K562 (cell line): ENCODE results near the gene NCKIPSD. TPM values are rescaled to one million over a fixed set of nuclear protein-coding genes. Genes with fewer than 3 reads are reported as not detected.

Source experiments
- COPS2 ChIP-seq: fragments of 450-650 bp; conservative IDR thresholded peaks from 2 replicates; pipeline ENCODE4 v1.6.1; 2016; ENCODE audit warnings: mild to moderate bottlenecking, moderate library complexity
- LARP7 ChIP-seq: fragments of 450-650 bp; IDR thresholded peaks from 2 replicates; pipeline ENCODE4 v1.6.1; 2016
- MEF2D ChIP-seq: conservative IDR thresholded peaks from 2 replicates; pipeline ENCODE4 v1.6.1; 2016; ENCODE audit warnings: low read depth, missing genetic modification characterization, missing compliant biosample characterization
- MYC ChIP-seq, 2 experiments: fragments of 250-450 bp in 1 of 2; sonication (Bioruptor Pico) in 1 of 2; IDR thresholded peaks; 2 replicates each; pipeline versions ENCODE4 v1.5.1 to v1.6.1; 2012 to 2021; ENCODE audit warnings: low read depth in 2 of 2, borderline replicate concordance in 1 of 2, improper control_type of control experiment in 1 of 2, low read length in 1 of 2, mild to moderate bottlenecking in 1 of 2, moderate library complexity in 1 of 2
- SAP30 ChIP-seq: fragments of 200-600 bp; sonication (generic); IDR thresholded peaks from 2 replicates; pipeline ENCODE4 v1.6.1; 2012; ENCODE audit warnings: borderline replicate concordance, low read depth, mild to moderate bottlenecking, moderate library complexity, low read length, control low read depth, inconsistent platforms; ENCODE audit not compliant: insufficient read depth, poor library complexity, severe bottlenecking
- SP1 ChIP-seq: sonication (generic); formaldehyde crosslinking; IDR thresholded peaks from 2 replicates; pipeline ENCODE4 v1.8.1; 2022; ENCODE audit warnings: mild to moderate bottlenecking, missing genetic modification reagents
- SRF ChIP-seq, 2 experiments: fragments of 250-450, 450-650 bp in 1 of 2; sonication (Bioruptor Pico) in 1 of 2; sonication (generic) in 1 of 2; formaldehyde crosslinking; IDR thresholded peaks; 2 replicates each; pipeline versions ENCODE4 v1.5.0 to v1.5.1; 2020 to 2022; ENCODE audit warnings: mild to moderate bottlenecking in 1 of 2, missing genetic modification reagents in 1 of 2
- TGIF2 ChIP-seq: sonication (generic); formaldehyde crosslinking; IDR thresholded peaks from 2 replicates; pipeline ENCODE4 v1.8.1; 2022; ENCODE audit warnings: mild to moderate bottlenecking, missing genetic modification reagents, moderate library complexity
- TOE1 ChIP-seq, 2 experiments: fragments of 450-650 bp in 1 of 2; sonication (generic) in 1 of 2; formaldehyde crosslinking in 1 of 2; IDR thresholded peaks; 2 replicates each; pipeline versions ENCODE4 v1.7.1 to v1.8.0; 2016 to 2022; ENCODE audit warnings: borderline replicate concordance in 2 of 2, mild to moderate bottlenecking in 2 of 2, antibody characterized with exemption in 1 of 2, inconsistent platforms in 1 of 2, low read depth in 1 of 2, missing genetic modification reagents in 1 of 2, moderate library complexity in 1 of 2
- ZNF583 ChIP-seq: fragments of 250-450 bp; sonication (Bioruptor Pico); IDR thresholded peaks from 2 replicates; pipeline ENCODE4 v1.4.0; 2020
- polyA plus RNA-seq, 8 experiments: library from polyadenylated mRNA; depleted of rRNA in 4 of 8; stranded (reverse) in 5 of 8; unstranded in 3 of 8; fragments of >200 nt; fragmentation: Nextera tagmentation in 2 of 8; fragmentation: Illumina TruSeq in 1 of 8; extraction: Ambion mirVana in 2 of 8; extraction: Trizol in 1 of 8; gene quantifications; 2 replicates each; pipeline versions ENCODE4 v1.2.1 to v1.2.3, GENCODE V29; 2011 to 2014; ENCODE audit warnings: inconsistent platforms in 1 of 8, missing spikeins in 1 of 8
- total RNA-seq, 7 experiments: library from RNA; depleted of rRNA in 6 of 7; stranded (reverse); fragments of >200 nt in 6 of 7; fragmentation: Illumina TruSeq in 2 of 7; extraction: Trizol in 2 of 7; gene quantifications; 2 replicates each; pipeline versions ENCODE4 v1.2.1 to v1.2.3, GENCODE V29; 2011 to 2021; ENCODE audit warnings: low replicate concordance in 1 of 7
- TF ChIP-seq, protein P1 (sequence below): sonication (generic); formaldehyde crosslinking; IDR thresholded peaks from 2 replicates; pipeline ENCODE4 v1.8.0; 2022; ENCODE audit warnings: mild to moderate bottlenecking, low read depth, missing genetic modification reagents
- TF ChIP-seq, protein P2 (sequence below): fragments of 250-450 bp; sonication (Bioruptor Pico); IDR thresholded peaks from 2 replicates; pipeline ENCODE4 v1.8.0; 2021; ENCODE audit warnings: borderline replicate concordance, mild to moderate bottlenecking, moderate library complexity; ENCODE audit not compliant: poor library complexity, severe bottlenecking
- TF ChIP-seq, protein P3 (sequence below): fragments of 250-450 bp; sonication (Bioruptor Pico); IDR thresholded peaks from 2 replicates; pipeline ENCODE4 v1.8.0; 2022; ENCODE audit warnings: moderate library complexity, mild to moderate bottlenecking, inconsistent platforms
- TF ChIP-seq, protein P4 (sequence below), 2 experiments: fragments of 150-350 bp in 1 of 2; IDR thresholded peaks; 2 replicates each; pipeline ENCODE4 v1.6.1; 2012 to 2016; ENCODE audit warnings: low read depth in 2 of 2, low read length in 2 of 2, mild to moderate bottlenecking in 1 of 2, moderate library complexity in 1 of 2
- TF ChIP-seq, protein P5 (sequence below): sonication (generic); formaldehyde crosslinking; IDR thresholded peaks from 2 replicates; pipeline ENCODE4 v1.8.0; 2022; ENCODE audit warnings: mild to moderate bottlenecking, missing genetic modification reagents
- TF ChIP-seq, protein P6 (sequence below): sonication (generic); formaldehyde crosslinking; IDR thresholded peaks from 2 replicates; pipeline ENCODE4 v1.8.0; 2022; ENCODE audit warnings: mild to moderate bottlenecking, missing genetic modification reagents

Gene NCKIPSD
- total and polyA plus RNA-seq, 9 of the 15 experiments (the other 6 are each of a cell fraction or from before 2014, with no cell fraction given) = 0.49 to 24.4 (median 12.3) TPM

DNA sequence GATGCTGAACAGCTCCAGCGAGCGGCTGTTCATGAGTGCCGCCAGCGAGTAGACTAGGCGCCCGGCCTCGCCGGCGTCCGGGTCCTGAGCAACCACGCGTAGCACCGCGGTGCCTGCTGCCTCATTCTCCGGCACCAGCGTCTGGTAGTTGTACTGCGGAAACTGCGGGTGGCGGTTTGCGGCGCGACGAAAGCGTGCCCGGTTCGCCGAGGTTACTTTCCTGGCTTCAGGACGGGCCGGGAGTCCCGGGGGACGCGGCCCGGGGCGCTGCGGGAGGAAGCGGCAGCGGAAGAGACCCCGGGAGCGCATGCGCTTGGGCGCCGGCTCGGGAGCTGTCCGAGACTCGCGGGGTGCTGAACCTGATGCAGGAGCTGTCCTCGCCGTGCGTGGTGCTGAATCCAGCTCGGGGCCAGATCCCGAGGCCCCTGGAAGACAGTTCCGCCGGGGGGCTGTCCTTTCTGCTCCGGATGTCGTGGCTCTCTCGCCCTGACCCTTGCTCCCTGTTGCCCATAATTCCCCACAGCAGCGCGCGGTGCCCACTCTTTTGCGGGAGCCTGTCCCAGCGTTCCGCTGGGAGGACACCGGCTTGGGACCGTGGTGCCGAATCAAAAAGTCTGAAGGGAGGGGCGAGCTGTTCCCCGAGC lies 24.1 kb downstream of the NCKIPSD start (continued):
- TF ChIP-seq, protein P1, sequence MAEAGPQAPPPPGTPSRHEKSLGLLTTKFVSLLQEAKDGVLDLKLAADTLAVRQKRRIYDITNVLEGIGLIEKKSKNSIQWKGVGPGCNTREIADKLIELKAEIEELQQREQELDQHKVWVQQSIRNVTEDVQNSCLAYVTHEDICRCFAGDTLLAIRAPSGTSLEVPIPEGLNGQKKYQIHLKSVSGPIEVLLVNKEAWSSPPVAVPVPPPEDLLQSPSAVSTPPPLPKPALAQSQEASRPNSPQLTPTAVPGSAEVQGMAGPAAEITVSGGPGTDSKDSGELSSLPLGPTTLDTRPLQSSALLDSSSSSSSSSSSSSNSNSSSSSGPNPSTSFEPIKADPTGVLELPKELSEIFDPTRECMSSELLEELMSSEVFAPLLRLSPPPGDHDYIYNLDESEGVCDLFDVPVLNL (CRISPR knock-in tag) = peak; percentile 95
- TF ChIP-seq TOE1 (IDR thresholded peaks at IDR 0.05; ENCODE audit: borderline replicate concordance) = no peak
- peak; percentile 100 for TF ChIP-seq TOE1 (CRISPR knock-in tag; IDR thresholded peaks at IDR 0.05; ENCODE audit: borderline replicate concordance, low read depth)
- TF ChIP-seq, protein P2, sequence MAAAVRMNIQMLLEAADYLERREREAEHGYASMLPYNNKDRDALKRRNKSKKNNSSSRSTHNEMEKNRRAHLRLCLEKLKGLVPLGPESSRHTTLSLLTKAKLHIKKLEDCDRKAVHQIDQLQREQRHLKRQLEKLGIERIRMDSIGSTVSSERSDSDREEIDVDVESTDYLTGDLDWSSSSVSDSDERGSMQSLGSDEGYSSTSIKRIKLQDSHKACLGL = peak; percentile 53
- peak; percentile 97 for TF ChIP-seq SAP30
- peak; percentile 79; the same call in 1 of the 2 replicates for TF ChIP-seq ZNF583
- TF ChIP-seq, protein P3, sequence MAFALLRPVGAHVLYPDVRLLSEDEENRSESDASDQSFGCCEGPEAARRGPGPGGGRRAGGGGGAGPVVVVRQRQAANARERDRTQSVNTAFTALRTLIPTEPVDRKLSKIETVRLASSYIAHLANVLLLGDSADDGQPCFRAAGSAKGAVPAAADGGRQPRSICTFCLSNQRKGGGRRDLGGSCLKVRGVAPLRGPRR (CRISPR knock-in tag) = no peak
- TF ChIP-seq TGIF2 (CRISPR knock-in tag) = peak; percentile 99
- TF ChIP-seq COPS2 = no peak
- no peak for TF ChIP-seq MEF2D (tag)
- TF ChIP-seq, protein P4, sequence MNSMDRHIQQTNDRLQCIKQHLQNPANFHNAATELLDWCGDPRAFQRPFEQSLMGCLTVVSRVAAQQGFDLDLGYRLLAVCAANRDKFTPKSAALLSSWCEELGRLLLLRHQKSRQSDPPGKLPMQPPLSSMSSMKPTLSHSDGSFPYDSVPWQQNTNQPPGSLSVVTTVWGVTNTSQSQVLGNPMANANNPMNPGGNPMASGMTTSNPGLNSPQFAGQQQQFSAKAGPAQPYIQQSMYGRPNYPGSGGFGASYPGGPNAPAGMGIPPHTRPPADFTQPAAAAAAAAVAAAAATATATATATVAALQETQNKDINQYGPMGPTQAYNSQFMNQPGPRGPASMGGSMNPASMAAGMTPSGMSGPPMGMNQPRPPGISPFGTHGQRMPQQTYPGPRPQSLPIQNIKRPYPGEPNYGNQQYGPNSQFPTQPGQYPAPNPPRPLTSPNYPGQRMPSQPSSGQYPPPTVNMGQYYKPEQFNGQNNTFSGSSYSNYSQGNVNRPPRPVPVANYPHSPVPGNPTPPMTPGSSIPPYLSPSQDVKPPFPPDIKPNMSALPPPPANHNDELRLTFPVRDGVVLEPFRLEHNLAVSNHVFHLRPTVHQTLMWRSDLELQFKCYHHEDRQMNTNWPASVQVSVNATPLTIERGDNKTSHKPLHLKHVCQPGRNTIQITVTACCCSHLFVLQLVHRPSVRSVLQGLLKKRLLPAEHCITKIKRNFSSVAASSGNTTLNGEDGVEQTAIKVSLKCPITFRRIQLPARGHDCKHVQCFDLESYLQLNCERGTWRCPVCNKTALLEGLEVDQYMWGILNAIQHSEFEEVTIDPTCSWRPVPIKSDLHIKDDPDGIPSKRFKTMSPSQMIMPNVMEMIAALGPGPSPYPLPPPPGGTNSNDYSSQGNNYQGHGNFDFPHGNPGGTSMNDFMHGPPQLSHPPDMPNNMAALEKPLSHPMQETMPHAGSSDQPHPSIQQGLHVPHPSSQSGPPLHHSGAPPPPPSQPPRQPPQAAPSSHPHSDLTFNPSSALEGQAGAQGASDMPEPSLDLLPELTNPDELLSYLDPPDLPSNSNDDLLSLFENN (IDR thresholded peaks at IDR 0.05; ENCODE audit: low read depth in 2 of 2, low read length in 2 of 2) = no peak
- TF ChIP-seq, protein P5, sequence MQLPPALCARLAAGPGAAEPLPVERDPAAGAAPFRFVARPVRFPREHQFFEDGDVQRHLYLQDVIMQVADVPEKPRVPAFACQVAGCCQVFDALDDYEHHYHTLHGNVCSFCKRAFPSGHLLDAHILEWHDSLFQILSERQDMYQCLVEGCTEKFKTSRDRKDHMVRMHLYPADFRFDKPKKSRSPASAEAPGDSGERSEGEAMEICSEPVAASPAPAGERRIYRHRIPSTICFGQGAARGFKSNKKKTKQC = peak; percentile 100
- TF ChIP-seq LARP7 = no peak
- peak; percentile 86 for TF ChIP-seq SP1 (CRISPR knock-in tag)
- TF ChIP-seq, protein P6, sequence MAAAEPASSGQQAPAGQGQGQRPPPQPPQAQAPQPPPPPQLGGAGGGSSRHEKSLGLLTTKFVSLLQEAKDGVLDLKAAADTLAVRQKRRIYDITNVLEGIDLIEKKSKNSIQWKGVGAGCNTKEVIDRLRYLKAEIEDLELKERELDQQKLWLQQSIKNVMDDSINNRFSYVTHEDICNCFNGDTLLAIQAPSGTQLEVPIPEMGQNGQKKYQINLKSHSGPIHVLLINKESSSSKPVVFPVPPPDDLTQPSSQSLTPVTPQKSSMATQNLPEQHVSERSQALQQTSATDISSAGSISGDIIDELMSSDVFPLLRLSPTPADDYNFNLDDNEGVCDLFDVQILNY (CRISPR knock-in tag) = peak; percentile 99
- TF ChIP-seq SRF (CRISPR knock-in tag; IDR thresholded peaks at IDR 0.05) = peak in 1 of 2 experiments; percentile 97; a peak in 2 of 4 replicates
- TF ChIP-seq MYC (IDR thresholded peaks at IDR 0.05; ENCODE audit: low read depth, low read length) = peak; percentile 41; the same call in 1 of the 2 replicates
- TF ChIP-seq MYC (CRISPR knock-in tag; IDR thresholded peaks at IDR 0.05; ENCODE audit: borderline replicate concordance, low read depth) = no peak
